HepG2 (cell line): ENCODE results near the gene C9orf50. TPM values are rescaled to one million over a fixed set of nuclear protein-coding genes. Genes with fewer than 3 reads are reported as not detected.

Source experiments
- BCL3 ChIP-seq: sonication (generic); formaldehyde crosslinking; IDR thresholded peaks from 2 replicates; pipeline ENCODE4 v1.5.1; 2020; ENCODE audit warnings: mild to moderate bottlenecking, missing genetic modification reagents, moderate library complexity
- GMEB1 ChIP-seq: sonication (generic); formaldehyde crosslinking; IDR thresholded peaks from 2 replicates; pipeline ENCODE4 v1.5.1; 2020; ENCODE audit warnings: missing genetic modification reagents, mild to moderate bottlenecking, borderline replicate concordance
- HMG20B ChIP-seq: conservative IDR thresholded peaks from 2 replicates; pipeline ENCODE4 v1.6.1; 2016; ENCODE audit warnings: missing genetic modification reagents, missing compliant biosample characterization
- HNRNPLL ChIP-seq: fragments of 200-400 bp; formaldehyde crosslinking; IDR thresholded peaks from 2 replicates; pipeline ENCODE4 v1.6.1; 2017; ENCODE audit warnings: mild to moderate bottlenecking, low read depth, low read length; ENCODE audit not compliant: poor library complexity, severe bottlenecking
- LBX2 ChIP-seq: sonication (generic); formaldehyde crosslinking; IDR thresholded peaks from 2 replicates; pipeline ENCODE4 v1.5.0; 2020; ENCODE audit warnings: missing genetic modification reagents, mild to moderate bottlenecking, borderline replicate concordance
- MYNN ChIP-seq: sonication (generic); formaldehyde crosslinking; IDR thresholded peaks from 2 replicates; pipeline ENCODE4 v1.4.0; 2020; ENCODE audit warnings: mild to moderate bottlenecking, low read depth, missing genetic modification reagents
- NCOA1 ChIP-seq: sonication (generic); formaldehyde crosslinking; IDR thresholded peaks from 2 replicates; pipeline ENCODE4 v1.9.0; 2021; ENCODE audit warnings: missing genetic modification reagents
- NFE2 ChIP-seq: sonication (generic); formaldehyde crosslinking; IDR thresholded peaks from 2 replicates; pipeline ENCODE4 v1.4.0; 2020; ENCODE audit warnings: missing genetic modification reagents
- RFX1 ChIP-seq: fragments of 450-650 bp; IDR thresholded peaks from 2 replicates; pipeline ENCODE4 v1.6.1; 2017
- RFXAP ChIP-seq: sonication (generic); formaldehyde crosslinking; IDR thresholded peaks from 2 replicates; pipeline ENCODE4 v1.4.0; 2020; ENCODE audit warnings: missing genetic modification reagents, borderline replicate concordance
- RORA ChIP-seq: sonication (generic); formaldehyde crosslinking; IDR thresholded peaks from 2 replicates; pipeline ENCODE4 v1.5.0; 2020; ENCODE audit warnings: mild to moderate bottlenecking, missing genetic modification reagents, moderate library complexity
- SAFB2 ChIP-seq: sonication (generic); formaldehyde crosslinking; IDR thresholded peaks from 2 replicates; pipeline ENCODE4 v1.5.1; 2020; ENCODE audit warnings: missing genetic modification reagents, low read depth, mild to moderate bottlenecking, borderline replicate concordance
- SALL1 ChIP-seq: sonication (generic); formaldehyde crosslinking; IDR thresholded peaks from 2 replicates; pipeline ENCODE4 v1.8.0; 2022; ENCODE audit warnings: mild to moderate bottlenecking, missing genetic modification reagents
- SIX4 ChIP-seq: sonication (generic); formaldehyde crosslinking; IDR thresholded peaks from 2 replicates; pipeline ENCODE4 v1.4.0; 2020; ENCODE audit warnings: missing genetic modification reagents
- TEAD2 ChIP-seq: sonication (generic); formaldehyde crosslinking; IDR thresholded peaks from 2 replicates; pipeline ENCODE4 v1.9.0; 2021; ENCODE audit warnings: missing genetic modification reagents
- TMF1 ChIP-seq: sonication (generic); formaldehyde crosslinking; IDR thresholded peaks from 2 replicates; pipeline ENCODE4 v1.8.1; 2022; ENCODE audit warnings: low read depth, missing genetic modification reagents
- ZNF275 ChIP-seq: sonication (generic); formaldehyde crosslinking; IDR thresholded peaks from 2 replicates; pipeline ENCODE4 v1.8.0; 2022; ENCODE audit warnings: missing genetic modification reagents, mild to moderate bottlenecking, inconsistent platforms, borderline replicate concordance
- ZNF276 ChIP-seq: sonication (generic); formaldehyde crosslinking; IDR thresholded peaks from 2 replicates; pipeline ENCODE4 v1.4.0; 2020; ENCODE audit warnings: mild to moderate bottlenecking, low read depth, missing genetic modification reagents
- ZNF513 ChIP-seq: sonication (generic); formaldehyde crosslinking; conservative IDR thresholded peaks from 2 replicates; pipeline ENCODE4 v1.5.0; 2020; ENCODE audit warnings: missing genetic modification reagents
- ZNF619 ChIP-seq: sonication (generic); formaldehyde crosslinking; IDR thresholded peaks from 2 replicates; pipeline ENCODE4 v1.4.0; 2020; ENCODE audit warnings: mild to moderate bottlenecking, missing genetic modification reagents
- ZNF703 ChIP-seq: sonication (generic); formaldehyde crosslinking; IDR thresholded peaks from 2 replicates; pipeline ENCODE4 v1.5.1; 2020; ENCODE audit warnings: missing genetic modification reagents, mild to moderate bottlenecking, moderate library complexity, borderline replicate concordance
- ZNF772 ChIP-seq: sonication (generic); formaldehyde crosslinking; IDR thresholded peaks from 2 replicates; pipeline ENCODE4 v1.5.0; 2020; ENCODE audit warnings: mild to moderate bottlenecking, missing genetic modification reagents
- polyA plus RNA-seq, 8 experiments: library from polyadenylated mRNA; depleted of rRNA in 3 of 8; stranded (reverse) in 7 of 8; unstranded in 1 of 8; fragments of >200 nt; fragmentation: Illumina TruSeq in 4 of 8; extraction: Trizol in 4 of 8; gene quantifications; 2 replicates each; pipeline versions ENCODE4 v1.2.1 to v1.2.3, GENCODE V29; 2011 to 2016; ENCODE audit warnings: low read depth in 4 of 8, missing spikeins in 1 of 8, mixed read lengths in 1 of 8; ENCODE audit not compliant: insufficient read depth in 1 of 8
- total RNA-seq, 5 experiments: library from RNA; depleted of rRNA; stranded (reverse); fragments of >200 nt; fragmentation: Illumina TruSeq; extraction: Trizol; gene quantifications; 2 replicates each; pipeline ENCODE4 v1.2.3, GENCODE V29; 2016; ENCODE audit warnings: low read depth in 1 of 5

The C9orf50 gene
- total and polyA plus RNA-seq, 2 of the 13 experiments (the other 11 are each of a cell fraction or from before 2014, with no cell fraction given): not detected

- TF ChIP-seq ZNF275 (CRISPR knock-in tag) (no peak; the same call in 1 of the 2 replicates), ZNF703 (CRISPR knock-in tag) (no peak), ZNF276 (CRISPR knock-in tag) (no peak), TMF1 (CRISPR knock-in tag) (no peak), NCOA1 (CRISPR knock-in tag) (no peak), BCL3 (no peak), HMG20B (CRISPR knock-in tag) (0 out of 2 replicates have a peak, but pooled peaks have one; percentile 12), ZNF513 (CRISPR knock-in tag) (no peak), RORA (CRISPR knock-in tag) (no peak), SAFB2 (CRISPR knock-in tag) (no peak), ZNF772 (no peak; the same call in 1 of the 2 replicates), HNRNPLL (peak; percentile 47), ZNF619 (0 out of 2 replicates have a peak, but pooled peaks have one; percentile 56), RFX1 (no peak), NFE2 (no peak), RFXAP (CRISPR knock-in tag) (no peak), SALL1 (CRISPR knock-in tag) (0 out of 2 replicates have a peak, but pooled peaks have one; percentile 57), GMEB1 (CRISPR knock-in tag) (peak; percentile 20; the same call in 1 of the 2 replicates), MYNN (CRISPR knock-in tag) (no peak), LBX2 (CRISPR knock-in tag) (no peak), TEAD2 (no peak), SIX4 (no peak)
These were observed 52.9 kb downstream of the C9orf50 start (continued) for GRCh38 chr9:129567842-129568559.
